HG02678 (cell line): Measurements from ENCODE around the gene USP2.

Source experiments
- ATAC-seq: cut with Tn5 transposase; IDR thresholded peaks from one replicate; pipeline ENCODE4 v1.9.1; 2021; ENCODE audit warnings: mild to moderate bottlenecking, moderate library complexity; ENCODE audit not compliant: unreplicated experiment

The USP2 gene

GRCh38 chr11:119363851-119364590 is 17.5 kb downstream of the USP2 start:
- peak; percentile 51 for ATAC-seq

- ATAC-seq: no peak
Observed at GRCh38 chr11:119363081-119363850, 18.2 kb downstream of the USP2 start.

GRCh38 chr11:119362741-119363080 is 18.8 kb downstream of the USP2 start:
- no peak for ATAC-seq

- no peak for ATAC-seq
Observed at GRCh38 chr11:119361941-119362725, 19.4 kb downstream of the USP2 start.

- ATAC-seq: no peak
Observed at GRCh38 chr11:119361056-119361787, 20.3 kb downstream of the USP2 start.

GRCh38 chr11:119359365-119360214 is 21.9 kb downstream of the USP2 start:
- ATAC-seq: no peak

- ATAC-seq: no peak
Observed at GRCh38 chr11:119357074-119357473, 24.4 kb downstream of the USP2 start.

GRCh38 chr11:119356349-119357031 is 25.0 kb downstream of the USP2 start:
- peak; percentile 68 for ATAC-seq

GRCh38 chr11:119355091-119355843 is 26.2 kb downstream of the USP2 start:
- ATAC-seq: no peak

GRCh38 chr11:119352857-119353260 is 28.6 kb downstream of the USP2 start:
- no peak for ATAC-seq

- no peak for ATAC-seq
Observed at GRCh38 chr11:119351232-119351631, 30.3 kb downstream of the USP2 start.

GRCh38 chr11:119350302-119350701 is 31.2 kb downstream of the USP2 start:
- ATAC-seq: no peak

- no peak for ATAC-seq
Observed at GRCh38 chr11:119347940-119348605, 33.4 kb downstream of the USP2 start.

GRCh38 chr11:119347242-119347641 is 34.2 kb downstream of the USP2 start:
- ATAC-seq: no peak

- ATAC-seq: no peak
Observed at GRCh38 chr11:119346605-119347004, 34.9 kb downstream of the USP2 start, which contains the start of gene MFRP. TSS of gene MFRP (minus strand) at chr11:119346705. CDS start at chr11:119346513, 192 bp downstream.

- ATAC-seq: no peak
Observed at GRCh38 chr11:119345685-119346084, 35.8 kb downstream of the USP2 start.

- no peak for ATAC-seq
Observed at GRCh38 chr11:119344291-119345010, 37.0 kb downstream of the USP2 start.
